NCI-H82 (cell line): ENCODE data around the gene ZYX.
"Not testable (repeated sequence)": the region's sequence is repeated elsewhere in the genome, so short reads cannot be mapped to it uniquely, and the experiment has no call there.

Experiments
- DNase-seq: peaks from one replicate; lab custom pipeline; 2025; lab: John Stamatoyannopoulos, UW

Gene ZYX

DNA sequence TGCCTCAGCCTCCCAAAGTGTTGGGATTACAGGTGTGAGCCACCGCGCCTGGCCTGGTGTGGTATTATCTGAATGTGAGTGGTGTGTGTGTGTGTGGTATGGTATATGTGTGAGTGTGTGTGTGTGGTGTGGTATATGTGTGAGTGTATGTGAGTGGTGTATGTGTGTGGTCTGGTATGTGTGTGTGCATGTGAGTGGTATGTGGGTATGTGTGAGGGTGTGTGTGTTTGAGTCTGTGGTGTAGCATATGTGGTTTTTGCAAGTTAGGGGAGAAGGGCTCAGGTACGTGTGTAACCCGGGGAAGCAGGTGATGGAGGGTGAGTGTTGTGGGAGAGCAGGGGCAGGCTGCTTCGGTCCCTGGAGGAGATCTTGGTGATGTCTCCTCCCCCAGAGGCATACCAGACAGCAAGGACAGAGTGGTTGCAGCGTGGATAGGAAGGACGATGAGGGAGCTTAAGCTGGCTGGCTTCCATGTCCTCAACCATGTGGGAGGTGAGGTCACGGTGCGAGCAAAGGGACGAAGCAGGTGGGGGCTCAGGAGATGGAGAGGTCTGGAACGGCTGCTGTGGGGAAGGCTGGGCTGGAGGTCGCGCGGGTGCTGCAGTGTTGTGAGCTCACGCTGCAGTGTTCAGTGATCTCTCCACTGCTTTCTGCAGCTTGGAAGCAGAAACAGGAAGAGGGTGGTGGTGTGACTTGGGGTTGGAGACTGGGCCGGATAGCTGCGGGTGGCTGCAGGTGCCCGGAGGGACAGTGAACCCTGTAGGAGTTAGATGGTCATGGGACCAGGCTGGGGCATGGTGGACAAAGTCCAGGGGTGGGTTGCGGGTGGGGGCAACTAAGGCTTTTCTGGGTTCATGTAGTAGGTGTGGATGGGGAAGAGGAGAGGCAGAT is 5.0 kb downstream of the ZYX start:
- DNase-seq = no peak

DNA sequence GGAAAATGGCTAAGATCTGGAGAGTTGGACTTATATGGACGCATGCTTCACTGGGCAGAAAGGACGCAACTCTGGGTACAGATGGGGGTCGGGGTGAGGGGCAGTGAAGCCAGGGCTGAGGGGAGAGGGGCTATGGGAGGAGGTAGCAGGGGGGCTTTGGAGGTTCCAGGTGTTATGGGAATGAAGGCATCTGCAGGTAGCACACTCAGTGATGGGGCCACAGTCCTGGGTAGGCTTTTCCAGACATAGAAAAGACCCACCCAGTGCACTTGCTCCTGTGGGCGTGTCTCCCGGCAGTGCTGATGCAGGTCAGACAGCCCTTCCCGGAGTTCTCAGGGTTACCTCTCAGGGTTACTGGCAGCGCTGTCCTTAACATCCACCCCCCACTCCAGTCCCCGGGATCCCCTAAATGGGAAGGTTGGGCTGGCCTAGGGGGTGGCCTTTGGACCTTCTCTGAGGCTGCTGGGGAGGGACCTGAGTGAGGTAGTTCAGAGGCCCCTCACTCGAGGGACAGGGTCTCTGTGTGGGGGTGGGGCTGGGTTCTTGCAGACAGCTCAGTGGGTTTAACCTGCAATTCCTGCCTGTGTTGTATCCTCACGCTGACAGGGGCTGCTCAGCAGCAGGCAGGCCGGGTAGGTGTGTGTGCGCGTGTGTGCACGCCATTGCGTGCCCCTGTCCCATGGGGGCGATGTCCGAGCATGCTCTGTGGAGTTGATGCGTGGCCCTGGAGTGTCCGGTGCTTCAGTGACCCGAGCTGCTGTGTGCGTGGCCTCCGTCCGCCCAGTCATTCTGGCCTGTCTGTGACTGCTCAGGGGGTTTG is 6.2 kb downstream of the ZYX start:
- DNase-seq = no peak

DNA sequence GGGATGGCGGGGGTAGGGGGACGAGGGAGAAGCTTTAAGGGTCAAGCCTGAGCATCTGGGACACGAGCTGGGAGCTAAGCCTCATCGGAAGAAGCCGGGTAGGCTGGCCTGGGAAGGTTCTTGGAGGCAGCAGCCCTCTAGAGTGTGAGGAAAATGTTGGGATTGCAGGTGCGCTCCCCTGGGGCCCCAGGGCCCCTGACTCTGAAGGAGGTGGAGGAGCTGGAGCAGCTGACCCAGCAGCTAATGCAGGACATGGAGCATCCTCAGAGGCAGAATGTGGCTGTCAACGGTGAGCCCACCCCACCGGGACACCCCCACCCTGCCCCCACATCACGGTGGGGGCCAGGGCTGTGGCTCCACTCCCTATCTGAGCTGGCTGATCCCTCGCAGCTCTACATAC is 6.9 kb downstream of the ZYX start:
- DNase-seq = no peak

DNA sequence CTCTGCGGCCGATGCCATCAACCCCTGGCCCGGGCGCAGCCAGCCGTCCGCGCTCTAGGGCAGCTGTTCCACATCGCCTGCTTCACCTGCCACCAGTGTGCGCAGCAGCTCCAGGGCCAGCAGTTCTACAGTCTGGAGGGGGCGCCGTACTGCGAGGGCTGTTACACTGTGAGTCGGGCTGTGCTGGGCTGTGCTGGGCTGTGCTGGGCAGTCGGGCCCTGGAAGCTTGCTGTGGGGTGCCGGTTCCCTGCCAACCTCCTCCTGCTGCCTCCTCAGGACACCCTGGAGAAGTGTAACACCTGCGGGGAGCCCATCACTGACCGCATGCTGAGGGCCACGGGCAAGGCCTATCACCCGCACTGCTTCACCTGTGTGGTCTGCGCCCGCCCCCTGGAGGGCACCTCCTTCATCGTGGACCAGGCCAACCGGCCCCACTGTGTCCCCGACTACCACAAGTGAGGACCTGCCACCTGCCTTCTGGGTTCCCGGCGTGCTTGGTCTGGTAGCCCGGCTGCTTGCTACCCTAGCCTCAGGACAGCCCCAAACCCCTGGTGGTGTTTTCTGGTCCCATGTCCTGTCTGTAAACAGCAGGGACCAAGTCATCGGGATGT is 7.5 kb downstream of the ZYX start:
- no peak for DNase-seq

- no peak for DNase-seq
Observed at GRCh38 chr7:143389316-143390103, 8.4 kb downstream of the ZYX start.

DNA sequence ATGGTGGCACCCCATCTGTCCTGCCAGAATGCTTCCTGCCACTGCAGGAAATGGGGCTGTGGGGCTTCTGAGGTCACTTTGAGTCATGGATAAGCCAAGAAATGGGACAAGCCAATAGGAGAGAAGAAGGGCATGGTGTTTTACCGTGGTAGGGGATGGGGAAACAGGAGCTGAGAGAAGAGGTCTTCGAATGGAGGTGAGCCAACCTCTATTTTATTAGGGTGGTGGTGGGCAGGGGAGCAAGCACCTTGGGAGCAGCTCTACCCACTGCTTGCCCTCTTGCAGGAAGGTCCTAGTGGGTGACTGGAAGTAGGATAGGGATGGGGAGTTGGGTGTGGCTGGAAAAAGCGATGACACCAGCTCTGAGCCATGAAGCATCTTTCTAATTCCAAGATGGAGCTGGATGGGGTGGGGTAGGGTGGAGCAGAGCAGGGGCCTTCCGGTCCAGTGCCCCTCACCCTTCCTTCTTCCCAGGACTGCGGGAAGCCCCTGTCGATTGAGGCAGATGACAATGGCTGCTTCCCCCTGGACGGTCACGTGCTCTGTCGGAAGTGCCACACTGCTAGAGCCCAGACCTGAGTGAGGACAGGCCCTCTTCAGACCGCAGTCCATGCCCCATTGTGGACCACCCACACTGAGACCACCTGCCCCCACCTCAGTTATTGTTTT is 9.1 kb downstream of the ZYX start:
- DNase-seq = no peak

DNA sequence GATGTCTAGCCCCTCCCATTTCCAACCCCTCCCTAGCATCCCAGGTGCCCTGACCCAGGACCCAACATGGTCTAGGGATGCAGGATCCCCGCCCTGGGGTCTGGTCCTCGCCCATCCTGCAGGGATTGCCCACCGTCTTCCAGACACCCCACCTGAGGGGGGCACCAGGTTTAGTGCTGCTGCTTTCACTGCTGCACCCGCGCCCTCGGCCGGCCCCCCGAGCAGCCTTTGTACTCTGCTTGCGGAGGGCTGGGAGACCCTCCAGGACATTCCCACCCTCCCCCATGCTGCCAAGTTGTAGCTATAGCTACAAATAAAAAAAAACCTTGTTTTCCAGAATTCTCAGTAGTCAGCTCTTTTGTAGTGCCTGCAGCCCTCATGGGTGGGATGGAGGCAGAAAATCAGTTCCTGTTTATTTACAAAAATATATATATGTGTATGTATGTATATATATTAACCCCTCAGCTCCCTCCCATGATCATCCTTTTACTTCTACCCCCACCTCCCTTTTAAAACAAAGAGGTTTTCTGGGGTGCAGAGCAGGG is 9.7 kb downstream of the ZYX start:
- no peak for DNase-seq

DNA sequence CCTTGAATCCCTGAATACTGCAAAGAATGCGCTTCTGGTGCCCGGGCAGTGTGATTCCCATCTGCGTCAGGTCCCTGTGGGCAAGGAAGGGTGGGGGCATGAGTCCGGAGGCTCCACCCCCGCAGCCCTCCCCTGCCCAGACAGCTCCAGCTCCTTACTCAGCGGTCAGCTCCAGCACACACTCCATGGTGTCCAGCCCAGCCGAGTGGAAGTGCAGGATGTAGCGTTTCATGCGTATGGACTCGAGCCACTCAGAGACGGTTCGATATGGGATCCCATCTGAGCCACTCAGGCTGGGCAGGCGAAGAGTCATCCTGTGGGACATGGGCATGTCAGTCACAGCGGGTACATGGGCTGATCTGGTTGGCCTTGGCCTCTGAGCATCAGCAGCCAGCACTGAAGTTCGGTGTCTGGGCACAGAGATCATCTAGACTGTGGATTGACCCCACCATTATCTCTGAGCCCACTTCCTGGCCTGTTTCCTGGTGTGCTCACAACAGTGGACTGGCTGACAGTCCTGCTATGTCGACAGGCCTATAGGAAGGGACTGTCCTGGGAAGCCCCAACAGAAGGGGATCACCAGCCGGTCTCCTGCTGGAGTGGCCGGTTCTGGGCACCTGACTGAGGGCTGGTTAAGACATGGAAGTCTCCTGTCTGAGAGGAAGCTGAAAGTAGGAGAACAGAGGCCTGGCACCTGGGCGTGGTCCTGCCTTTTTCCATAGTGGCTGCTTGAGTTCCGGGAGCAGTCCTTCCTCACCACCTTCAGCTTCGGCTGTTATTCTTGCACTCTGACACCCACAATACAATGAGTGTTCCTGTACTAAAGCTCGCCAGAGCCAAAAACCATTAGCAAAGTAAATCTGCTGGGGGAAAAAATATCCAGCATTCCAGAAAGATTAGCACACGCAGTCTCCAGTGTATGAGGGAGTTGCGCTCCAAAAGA is 10.6 kb downstream of the ZYX start:
- no peak for DNase-seq

DNA sequence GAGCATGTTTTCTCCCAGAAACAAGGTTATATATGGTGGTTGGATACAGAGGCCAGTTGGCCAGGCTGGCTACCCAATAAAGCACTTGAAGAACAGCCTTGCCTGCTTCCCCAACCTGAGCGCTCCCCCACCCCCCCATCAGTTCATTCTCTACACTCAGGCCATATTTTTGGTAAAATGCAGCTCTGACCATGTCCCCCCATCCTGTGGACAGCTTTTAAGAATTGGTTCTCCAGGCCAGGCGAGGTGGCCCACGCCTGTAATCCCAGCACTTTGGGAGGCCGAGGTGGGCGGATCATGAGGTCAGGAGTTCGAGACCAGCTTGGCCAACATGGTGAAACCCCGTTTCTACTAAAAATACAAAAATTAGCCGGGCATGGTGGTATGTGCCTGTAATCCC is 11.3 kb downstream of the ZYX start:
- not testable (repeated sequence) for DNase-seq

DNA sequence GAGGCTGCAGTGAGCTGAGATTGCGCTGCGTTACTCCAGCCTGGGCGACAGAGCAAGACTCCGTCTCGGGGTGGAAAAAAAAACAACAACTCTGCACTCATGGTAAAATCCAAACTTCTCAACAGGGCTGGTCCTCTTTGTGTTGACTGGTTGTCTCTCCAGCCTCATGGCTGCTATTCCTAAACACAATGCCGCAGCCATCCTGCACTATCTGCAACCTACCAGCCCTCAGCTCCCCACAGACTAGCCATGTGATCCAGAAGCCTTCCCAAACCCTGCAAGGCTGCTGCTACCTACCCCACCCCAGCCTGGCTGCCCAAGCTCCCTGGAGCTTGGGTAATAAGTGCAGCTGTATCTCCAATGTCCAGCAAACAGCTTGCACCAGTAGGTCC is 11.7 kb downstream of the ZYX start:
- DNase-seq = no peak

DNA sequence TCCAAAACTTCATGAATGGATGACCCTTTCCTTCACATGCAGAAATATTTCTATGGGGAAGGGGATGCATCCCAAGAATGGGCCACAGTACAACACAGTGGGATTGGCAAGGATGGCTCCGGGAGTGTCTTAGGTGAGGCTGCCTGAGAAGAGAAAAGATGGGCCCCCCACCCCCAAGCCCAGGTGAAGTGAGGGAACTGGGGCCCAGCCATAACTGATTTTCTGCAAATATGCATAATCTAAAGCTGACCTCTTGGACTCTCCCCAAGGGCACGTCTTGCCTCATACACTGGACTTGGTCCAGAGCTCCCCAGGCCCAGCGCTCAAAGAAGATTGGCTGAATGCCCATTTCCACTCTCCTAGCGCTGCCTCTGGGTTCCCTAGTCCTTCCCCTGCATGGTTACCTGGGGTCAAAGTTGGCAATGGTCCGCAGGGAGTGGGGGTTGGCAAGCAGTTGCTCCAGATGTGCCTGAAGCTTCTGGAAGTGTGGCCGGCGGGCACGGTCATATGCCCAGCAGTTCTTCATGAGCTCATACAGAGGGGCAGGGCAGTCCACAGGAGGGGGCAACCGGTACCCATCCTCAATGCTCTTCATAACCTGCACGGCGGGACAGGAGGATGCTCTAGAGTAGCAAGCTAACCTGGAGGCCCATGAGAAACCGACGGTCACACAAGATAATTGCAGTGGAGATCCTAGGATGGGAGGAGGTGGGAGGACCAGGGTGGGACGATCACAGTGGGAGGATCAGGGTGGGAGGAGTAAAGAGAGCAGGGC is 12.3 kb downstream of the ZYX start:
- no peak for DNase-seq

DNA sequence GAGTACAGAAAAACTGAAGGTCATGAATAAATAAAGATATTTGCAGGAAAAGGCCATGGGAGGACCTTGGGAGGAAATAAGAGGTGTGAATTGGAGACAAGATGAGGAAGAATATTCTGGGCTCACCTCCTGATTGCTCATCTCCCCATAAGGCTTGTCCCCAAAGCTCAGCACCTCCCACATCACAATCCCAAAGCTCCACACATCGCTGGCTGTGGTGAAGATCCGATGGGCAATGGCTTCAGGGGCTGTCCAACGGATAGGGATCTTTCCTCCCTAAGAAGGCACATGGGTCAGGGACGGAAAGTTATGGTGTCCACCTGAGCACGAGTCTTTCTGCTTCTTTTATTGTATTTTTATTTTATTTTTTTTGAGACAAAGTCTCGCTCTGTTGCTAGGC is 12.9 kb downstream of the ZYX start:
- DNase-seq = no peak

- DNase-seq = no peak
Observed at GRCh38 chr7:143394777-143395176, 13.6 kb downstream of the ZYX start.

DNA sequence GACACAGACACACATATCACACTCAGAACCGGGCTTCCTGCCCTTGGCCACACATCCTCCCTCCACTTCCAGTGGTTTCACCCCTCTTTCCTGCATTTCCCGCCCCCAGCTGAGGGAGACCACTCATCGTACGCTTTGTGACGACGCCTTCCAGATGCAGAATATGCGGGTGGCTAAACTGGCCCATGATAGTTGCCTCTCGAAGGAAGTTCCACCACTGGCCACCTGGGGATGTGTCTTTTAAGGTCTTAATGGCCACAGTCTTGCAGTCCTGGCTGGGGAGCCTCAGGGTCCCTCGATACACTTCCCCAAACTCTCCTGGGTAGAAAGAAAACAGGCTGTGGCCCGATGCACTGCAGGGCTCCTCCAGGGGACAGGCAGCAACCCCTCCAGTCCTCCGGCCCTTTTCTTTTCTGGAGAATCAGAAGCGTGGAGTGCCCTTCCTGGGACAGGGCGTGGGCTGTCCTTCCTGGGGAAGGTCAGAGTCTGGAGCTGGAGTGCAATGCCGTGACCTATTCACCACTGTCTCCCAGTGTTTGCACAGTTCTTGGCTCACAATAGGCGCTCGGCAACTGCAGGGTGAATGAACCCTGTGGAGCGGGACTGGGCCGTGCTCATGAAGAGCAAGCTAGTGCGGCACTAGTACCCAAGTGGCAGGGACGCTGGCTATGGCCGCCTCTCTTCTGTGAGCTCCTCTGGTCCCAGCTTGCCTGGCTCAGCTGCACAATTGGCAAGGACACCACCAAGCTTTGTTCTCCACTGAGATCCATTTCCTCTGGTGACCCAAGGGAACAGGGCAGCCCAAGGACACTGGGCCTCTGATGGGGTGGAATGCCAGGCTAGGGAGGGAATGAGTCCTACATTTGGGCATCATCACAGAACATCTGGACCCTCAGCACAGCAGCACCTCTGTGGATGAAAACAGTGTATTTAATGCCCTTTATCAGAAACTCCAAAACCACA is 14.3 kb downstream of the ZYX start:
- peak; percentile 16 for DNase-seq

GRCh38 chr7:143396182-143396581 is 15.0 kb downstream of the ZYX start:
- DNase-seq = no peak

GRCh38 chr7:143396625-143397556 is 15.7 kb downstream of the ZYX start:
- no peak for DNase-seq
